ENCODE measurements around the gene SLC47A2. TPM values are rescaled to one million over a fixed set of nuclear protein-coding genes. Genes with fewer than 3 reads are reported as not detected.

SLC47A2 gene
- total and polyA plus RNA-seq, 9 donors, result 0.13 to 0.53 (median 0.22) TPM; not detected in 1

- no peaks in the 10 kb centered on the region for H3K9me3 ChIP-seq (replicated peaks; ENCODE audit: control insufficient read depth, low read depth, low read length)
- H3K4me1 ChIP-seq (ENCODE audit: control insufficient read depth, insufficient read depth, low read length), result no peaks in the 10 kb centered on the region
- H3K4me3 ChIP-seq (ENCODE audit: low read length), result no peak overlapping the region
- no peak for DNase-seq
- no peaks in the 10 kb centered on the region for H3K36me3 ChIP-seq (ENCODE audit: control insufficient read depth, insufficient read depth, low read length)
- no peak overlapping the region for H3K27ac ChIP-seq (ENCODE audit: low read length)
- H3K27me3 ChIP-seq (ENCODE audit: control insufficient read depth, insufficient read depth, low read length), result no peaks in the 10 kb centered on the region
- 91% methylated on average over 8 of the region's 9 CpGs for WGBS (ENCODE audit: insufficient coverage)
Observed at GRCh38 chr17:19738757-19739156, 22.4 kb upstream of the SLC47A2 start.

- Histone ChIP-seq H3K27ac (ENCODE audit: low read length) (no peak overlapping the region), H3K4me1 (ENCODE audit: control insufficient read depth, insufficient read depth, low read length) (no peaks in the 10 kb centered on the region), H3K36me3 (ENCODE audit: control insufficient read depth, insufficient read depth, low read length) (no peaks in the 10 kb centered on the region), H3K9me3 (replicated peaks; ENCODE audit: control insufficient read depth, low read depth, low read length) (no peaks in the 10 kb centered on the region), H3K27me3 (ENCODE audit: control insufficient read depth, insufficient read depth, low read length) (no peaks in the 10 kb centered on the region), H3K4me3 (ENCODE audit: low read length) (no peak overlapping the region)
- no peak for DNase-seq
- 95% methylated on average over 9 of the region's 14 CpGs for WGBS (ENCODE audit: insufficient coverage)
Observed at GRCh38 chr17:19738073-19738449, 21.7 kb upstream of the SLC47A2 start.

- H3K27me3 ChIP-seq (ENCODE audit: control insufficient read depth, insufficient read depth, low read length), result no peaks in the 10 kb centered on the region
- WGBS (ENCODE audit: insufficient coverage), result 79% methylated on average over 15 of the region's 15 CpGs
- no peak overlapping the region for H3K4me3 ChIP-seq (ENCODE audit: low read length)
- H3K4me1 ChIP-seq (ENCODE audit: control insufficient read depth, insufficient read depth, low read length), result no peaks in the 10 kb centered on the region
- H3K36me3 ChIP-seq (ENCODE audit: control insufficient read depth, insufficient read depth, low read length), result no peaks in the 10 kb centered on the region
- no peak for DNase-seq
- H3K27ac ChIP-seq (ENCODE audit: low read length), result no peak overlapping the region
- no peaks in the 10 kb centered on the region for H3K9me3 ChIP-seq (replicated peaks; ENCODE audit: control insufficient read depth, low read depth, low read length)
Observed at GRCh38 chr17:19737305-19738072, 21.1 kb upstream of the SLC47A2 start.

- no peaks in the 10 kb centered on the region for H3K36me3 ChIP-seq (ENCODE audit: control insufficient read depth, insufficient read depth, low read length)
- no peak for DNase-seq
- no peaks in the 10 kb centered on the region for H3K27me3 ChIP-seq (ENCODE audit: control insufficient read depth, insufficient read depth, low read length)
- no peaks in the 10 kb centered on the region for H3K9me3 ChIP-seq (replicated peaks; ENCODE audit: control insufficient read depth, low read depth, low read length)
- H3K4me1 ChIP-seq (ENCODE audit: control insufficient read depth, insufficient read depth, low read length), result peaks cover 4% of the 10 kb centered on the region
- no peak overlapping the region for H3K4me3 ChIP-seq (ENCODE audit: low read length)
- WGBS (ENCODE audit: insufficient coverage), result 62% methylated on average over 11 of the region's 11 CpGs
- no peak overlapping the region for H3K27ac ChIP-seq (ENCODE audit: low read length)
Observed at GRCh38 chr17:19736071-19736470, 19.7 kb upstream of the SLC47A2 start.

- no peak for DNase-seq
- Histone ChIP-seq H3K4me1 (ENCODE audit: control insufficient read depth, insufficient read depth, low read length) (peaks cover 18% of the 10 kb centered on the region), H3K27me3 (ENCODE audit: control insufficient read depth, insufficient read depth, low read length) (no peaks in the 10 kb centered on the region), H3K36me3 (ENCODE audit: control insufficient read depth, insufficient read depth, low read length) (no peaks in the 10 kb centered on the region), H3K4me3 (ENCODE audit: low read length) (no peak overlapping the region), H3K27ac (ENCODE audit: low read length) (no peak overlapping the region), H3K9me3 (replicated peaks; ENCODE audit: control insufficient read depth, low read depth, low read length) (no peaks in the 10 kb centered on the region)
- 59% methylated on average over 3 of the region's 11 CpGs for WGBS (ENCODE audit: insufficient coverage)
Observed at GRCh38 chr17:19733953-19734526, 17.7 kb upstream of the SLC47A2 start.

GRCh38 chr17:19731626-19732025, 15.2 kb upstream of the SLC47A2 start:
- no peak for DNase-seq
- no peak overlapping the region for H3K27ac ChIP-seq (ENCODE audit: low read length)
- no peaks in the 10 kb centered on the region for H3K27me3 ChIP-seq (ENCODE audit: control insufficient read depth, insufficient read depth, low read length)
- 87% methylated on average over 10 of the region's 11 CpGs for WGBS (ENCODE audit: insufficient coverage)
- H3K4me3 ChIP-seq (ENCODE audit: low read length), result no peak overlapping the region
- no peaks in the 10 kb centered on the region for H3K36me3 ChIP-seq (ENCODE audit: control insufficient read depth, insufficient read depth, low read length)
- no peaks in the 10 kb centered on the region for H3K9me3 ChIP-seq (replicated peaks; ENCODE audit: control insufficient read depth, low read depth, low read length)
- H3K4me1 ChIP-seq (ENCODE audit: control insufficient read depth, insufficient read depth, low read length), result peaks cover 42% of the 10 kb centered on the region

- WGBS (ENCODE audit: insufficient coverage), result 76% methylated on average over 4 of the region's 4 CpGs
- H3K4me1 ChIP-seq (ENCODE audit: control insufficient read depth, insufficient read depth, low read length), result peaks cover 44% of the 10 kb centered on the region
- DNase-seq, result no peak
- no peaks in the 10 kb centered on the region for H3K27me3 ChIP-seq (ENCODE audit: control insufficient read depth, insufficient read depth, low read length)
- H3K4me3 ChIP-seq (ENCODE audit: low read length), result no peak overlapping the region
- H3K27ac ChIP-seq (ENCODE audit: low read length), result no peak overlapping the region
- H3K36me3 ChIP-seq (ENCODE audit: control insufficient read depth, insufficient read depth, low read length), result no peaks in the 10 kb centered on the region
- no peaks in the 10 kb centered on the region for H3K9me3 ChIP-seq (replicated peaks; ENCODE audit: control insufficient read depth, low read depth, low read length)
Observed at GRCh38 chr17:19730843-19731242, 14.5 kb upstream of the SLC47A2 start.

- Histone ChIP-seq H3K36me3 (ENCODE audit: control insufficient read depth, insufficient read depth, low read length) (no peaks in the 10 kb centered on the region), H3K27ac (ENCODE audit: low read length) (peak overlapping the region; percentile 20)
Observed at GRCh38 chr17:19729900-19730299, 13.5 kb upstream of the SLC47A2 start.

GRCh38 chr17:19728084-19728495, 11.7 kb upstream of the SLC47A2 start:
- no peaks in the 10 kb centered on the region for H3K27me3 ChIP-seq (ENCODE audit: control insufficient read depth, insufficient read depth, low read length)
- no peaks in the 10 kb centered on the region for H3K36me3 ChIP-seq (ENCODE audit: control insufficient read depth, insufficient read depth, low read length)
- peak; percentile 95 for DNase-seq
- WGBS (ENCODE audit: insufficient coverage), result 3% methylated on average over 5 of the region's 7 CpGs
- peak overlapping the region; percentile 100 for H3K27ac ChIP-seq (ENCODE audit: low read length)
- H3K9me3 ChIP-seq (replicated peaks; ENCODE audit: control insufficient read depth, low read depth, low read length), result no peaks in the 10 kb centered on the region
- peaks cover 58% of the 10 kb centered on the region for H3K4me1 ChIP-seq (ENCODE audit: control insufficient read depth, insufficient read depth, low read length)
- H3K4me3 ChIP-seq (ENCODE audit: low read length), result no peak overlapping the region

More at GRCh38 chr17:19729900-19730299, 13.5 kb upstream of the SLC47A2 start:
- Histone ChIP-seq H3K9me3 (replicated peaks; ENCODE audit: control insufficient read depth, low read depth, low read length) (no peaks in the 10 kb centered on the region), H3K4me1 (ENCODE audit: control insufficient read depth, insufficient read depth, low read length) (peaks cover 47% of the 10 kb centered on the region), H3K27me3 (ENCODE audit: control insufficient read depth, insufficient read depth, low read length) (no peaks in the 10 kb centered on the region), H3K4me3 (ENCODE audit: low read length) (no peak overlapping the region)
- WGBS (ENCODE audit: insufficient coverage), result 92% methylated on average over 2 of the region's 6 CpGs
- no peak for DNase-seq

- H3K9me3 ChIP-seq (replicated peaks; ENCODE audit: control insufficient read depth, low read depth, low read length), result no peaks in the 10 kb centered on the region
- H3K4me1 ChIP-seq (ENCODE audit: control insufficient read depth, insufficient read depth, low read length), result peaks cover 59% of the 10 kb centered on the region
- H3K36me3 ChIP-seq (ENCODE audit: control insufficient read depth, insufficient read depth, low read length), result no peaks in the 10 kb centered on the region
- H3K27ac ChIP-seq (ENCODE audit: low read length), result peak overlapping the region; percentile 100
- DNase-seq, result peak; percentile 97
- 40% methylated on average over 2 of the region's 4 CpGs for WGBS (ENCODE audit: insufficient coverage)
- H3K27me3 ChIP-seq (ENCODE audit: control insufficient read depth, insufficient read depth, low read length), result no peaks in the 10 kb centered on the region
- no peak overlapping the region for H3K4me3 ChIP-seq (ENCODE audit: low read length)
Observed at GRCh38 chr17:19727501-19728078, 11.2 kb upstream of the SLC47A2 start.

All from muscle of leg (tissue), 11 donors.